Measurements from ENCODE around the gene CNOT3.

Gene CNOT3

GRCh38 chr19:54149021-54149812, 11.7 kb downstream of the CNOT3 start:
- no peak for DNase-seq (ENCODE audit: low spot score)

GRCh38 chr19:54151362-54152035, 13.9 kb downstream of the CNOT3 start:
- no peak for DNase-seq (ENCODE audit: low spot score)

- DNase-seq (ENCODE audit: low spot score), result no peak
Measured at GRCh38 chr19:54152267-54152666, 14.7 kb downstream of the CNOT3 start.

- no peak for DNase-seq (ENCODE audit: low spot score)
Measured at GRCh38 chr19:54152878-54153524, 15.4 kb downstream of the CNOT3 start.

- DNase-seq (ENCODE audit: low spot score), result no peak
Measured at GRCh38 chr19:54153731-54154326, 16.3 kb downstream of the CNOT3 start.

GRCh38 chr19:54154603-54155345, 17.2 kb downstream of the CNOT3 start:
- no peak for DNase-seq (ENCODE audit: low spot score)

GRCh38 chr19:54155694-54156093, 18.1 kb downstream of the CNOT3 start:
- DNase-seq (ENCODE audit: low spot score), result no peak

- DNase-seq (ENCODE audit: low spot score), result no peak
Measured at GRCh38 chr19:54156490-54156889, 18.9 kb downstream of the CNOT3 start.

GRCh38 chr19:54156953-54157352, 19.4 kb downstream of the CNOT3 start:
- DNase-seq (ENCODE audit: low spot score), result no peak

GRCh38 chr19:54158812-54159351, 21.3 kb downstream of the CNOT3 start:
- DNase-seq (ENCODE audit: low spot score), result peak; percentile 24

- DNase-seq (ENCODE audit: low spot score), result peak; percentile 100
Measured at GRCh38 chr19:54159352-54160181, 22.0 kb downstream of the CNOT3 start, which contains the start of gene LENG1. TSS of gene LENG1 (minus strand) at chr19:54159721. CDS start at chr19:54159695, 26 bp downstream.

- DNase-seq (ENCODE audit: low spot score), result no peak
Measured at GRCh38 chr19:54160182-54160811, 22.7 kb downstream of the CNOT3 start.

GRCh38 chr19:54160854-54161253, 23.3 kb downstream of the CNOT3 start:
- DNase-seq (ENCODE audit: low spot score), result no peak

- DNase-seq (ENCODE audit: low spot score), result peak; percentile 60
Measured at GRCh38 chr19:54162241-54162805, 24.8 kb downstream of the CNOT3 start.

GRCh38 chr19:54162884-54163283, 25.3 kb downstream of the CNOT3 start:
- DNase-seq (ENCODE audit: low spot score), result no peak

GRCh38 chr19:54164369-54165068, 27.0 kb downstream of the CNOT3 start:
- DNase-seq (ENCODE audit: low spot score), result no peak

- no peak for DNase-seq (ENCODE audit: low spot score)
Measured at GRCh38 chr19:54165222-54165621, 27.7 kb downstream of the CNOT3 start.

GRCh38 chr19:54168174-54168917, 30.8 kb downstream of the CNOT3 start:
- peak; percentile 67 for DNase-seq (ENCODE audit: low spot score)

Measured in pons (tissue), 1 donor.